ENCODE data around the gene CYB561. TPM values are rescaled to one million over a fixed set of nuclear protein-coding genes. Genes with fewer than 3 reads are reported as not detected.

The CYB561 gene
- total and polyA plus RNA-seq, 2 donors (not counting 1 experiment from before 2014, with no cell fraction given), result 3.5 to 4.9 TPM

GRCh38 chr17:63420868-63421680 lies 25.0 kb downstream of the CYB561 start:
- peaks cover 4% of the 10 kb centered on the region for H3K27me3 Mint-ChIP-seq
- no peak for DNase-seq
- peaks cover 0 to 8% of the 10 kb centered on the region in 2 donors for H3K4me1 ChIP-seq (ENCODE audit: control insufficient read depth in 2 of 2, insufficient read depth in 2 of 2, low read length in 2 of 2)
- ChIA-PET CTCF (interaction anchor here (0.8 to 3.1 kb wide), 2 partner anchors 58 to 289 kb away, joined by 3 to 12 read pairs; no protein-coding TSS in a partner anchor), POLR2A (no interaction called here)
- no peak overlapping the region for H3K27ac ChIP-seq (ENCODE audit: low read length in 2 of 2)
- H4K20me1 ChIP-seq (ENCODE audit: control insufficient read depth, insufficient read depth, low read length, poor library complexity, severe bottlenecking), result no peaks in the 10 kb centered on the region
- no peak overlapping the region for H3K9ac ChIP-seq (ENCODE audit: low read length)
- no peak overlapping the region for H2AFZ ChIP-seq (ENCODE audit: insufficient read depth, low read depth, low read length, poor library complexity, severe bottlenecking)
- H3K36me3 ChIP-seq (replicated peaks in 1 of 2; ENCODE audit: control extremely low read depth in 1 of 2, control insufficient read depth in 1 of 2, extremely low read depth in 1 of 2, insufficient read depth in 2 of 2, low read length in 1 of 2), result no peaks in the 10 kb centered on the region
- H3K4me2 ChIP-seq (replicated peaks; ENCODE audit: low read depth, low read length, poor library complexity, severe bottlenecking), result no peak overlapping the region
- H3K4me3 Mint-ChIP-seq, result no peak overlapping the region
- no peaks in the 10 kb centered on the region for H3K79me2 ChIP-seq (ENCODE audit: control insufficient read depth, insufficient read depth, low read length)
- H3K9me3 ChIP-seq (ENCODE audit: control extremely low read depth in 1 of 3, control insufficient read depth in 2 of 3, insufficient read depth in 1 of 3, low read length in 2 of 3), result no peaks in the 10 kb centered on the region
- no peak overlapping the region for H3K27ac Mint-ChIP-seq
- no peaks in the 10 kb centered on the region for H3K27me3 ChIP-seq (replicated peaks in 1 of 4; ENCODE audit: control extremely low read depth in 1 of 4, control insufficient read depth in 3 of 4, insufficient read depth in 4 of 4, low read length in 3 of 4)
- no peak for ATAC-seq (ENCODE audit: low read depth)
- WGBS (ENCODE audit: insufficient coverage), result 93% methylated on average over 25 of the region's 25 CpGs
- H3K4me1 Mint-ChIP-seq, result peaks cover 3% of the 10 kb centered on the region
- no peak overlapping the region for H3K4me3 ChIP-seq (ENCODE audit: control extremely low read depth in 1 of 5, extremely low read depth in 1 of 5, insufficient read depth in 1 of 5, low read depth in 2 of 5, low read length in 4 of 5)
- TF ChIP-seq CTCF (IDR thresholded peaks at IDR 0.05) (no peak), EZH2 (IDR thresholded peaks at IDR 0.05; ENCODE audit: borderline replicate concordance, insufficient read depth, low read depth, low read length, poor library complexity, severe bottlenecking) (no peak)
- intact Hi-C loops (cut with micrococcal nuclease), result no loop called here
- H3K9me3 Mint-ChIP-seq (ENCODE audit: insufficient read depth), result no peaks in the 10 kb centered on the region
